CD4-positive, CD25-positive, alpha-beta regulatory T cell (primary cell): ENCODE measurements around the gene SATB1. TPM values are rescaled to one million over a fixed set of nuclear protein-coding genes. Genes with fewer than 3 reads are reported as not detected.
"Not testable (repeated sequence)": the region's sequence is repeated elsewhere in the genome, so short reads cannot be mapped to it uniquely, and the experiment has no call there.

ENCODE experiments used
- ATAC-seq, 2 donors: fragments of 150-1000 bp; cut with Tn5 transposase; one replicate each; pipeline ENCODE4 v1.10.0; 2021; ENCODE audit warnings: low read depth in 2 of 2, moderate number of reproducible peaks in 2 of 2, moderate library complexity in 1 of 2
- DNase-seq, 3 donors: peaks; one replicate each; pipeline versions ENCODE4 v3.0.0 to v3.0.0-alpha.2; 2012 to 2022; ENCODE audit warnings: mixed read lengths in 1 of 3
- H3K27ac ChIP-seq: one replicate; pipeline ENCODE4 v1.7.0; 2013; ENCODE audit warnings: mild to moderate bottlenecking, low read length; ENCODE audit not compliant: insufficient read depth, poor library complexity, severe bottlenecking
- H3K27me3 ChIP-seq: one replicate; pipeline ENCODE4 v1.7.0; 2013; ENCODE audit warnings: low read length; ENCODE audit not compliant: control insufficient read depth, insufficient read depth
- H3K36me3 ChIP-seq: one replicate; pipeline ENCODE4 v1.7.0; 2013; ENCODE audit warnings: mild to moderate bottlenecking, low read length, moderate library complexity; ENCODE audit not compliant: control insufficient read depth, insufficient read depth
- H3K4me1 ChIP-seq: 2 replicates; pipeline ENCODE4 v1.7.0; 2013; ENCODE audit warnings: mild to moderate bottlenecking, low read length; ENCODE audit not compliant: insufficient read depth, control insufficient read depth, poor library complexity, severe bottlenecking
- H3K4me3 ChIP-seq: one replicate; pipeline ENCODE4 v1.7.0; 2013; ENCODE audit warnings: low read depth, mild to moderate bottlenecking, low read length, moderate library complexity
- H3K9me3 ChIP-seq, 2 experiments: 1 replicate in 1 of 2; 2 replicates in 1 of 2; pipeline ENCODE4 v1.7.0; 2013; ENCODE audit warnings: low read length in 2 of 2, mild to moderate bottlenecking in 1 of 2, moderate library complexity in 1 of 2; ENCODE audit not compliant: control insufficient read depth in 2 of 2
- H3K27ac Mint-ChIP-seq, 3 donors: one replicate each; pipeline ENCODE4 v1.8.0; 2020 to 2022; ENCODE audit warnings: mild to moderate bottlenecking in 3 of 3, mixed read lengths in 3 of 3, moderate library complexity in 2 of 3
- H3K27me3 Mint-ChIP-seq: one replicate; pipeline ENCODE4 v1.8.0; 2022; ENCODE audit warnings: mild to moderate bottlenecking, mixed read lengths
- H3K36me3 Mint-ChIP-seq: one replicate; pipeline ENCODE4 v1.8.0; 2020; ENCODE audit warnings: mixed read lengths
- H3K4me1 Mint-ChIP-seq, 4 donors: one replicate each; pipeline ENCODE4 v1.8.0; 2020 to 2022; ENCODE audit warnings: mixed read lengths in 4 of 4, mild to moderate bottlenecking in 1 of 4
- H3K4me3 Mint-ChIP-seq, 4 donors: one replicate each; pipeline ENCODE4 v1.8.0; 2020 to 2022; ENCODE audit warnings: mild to moderate bottlenecking in 4 of 4, mixed read lengths in 4 of 4, moderate library complexity in 3 of 4
- H3K9me3 Mint-ChIP-seq, 7 donors: one replicate each; pipeline ENCODE4 v1.8.0; 2020 to 2022; ENCODE audit warnings: mixed read lengths in 7 of 7, mild to moderate bottlenecking in 3 of 7, moderate library complexity in 2 of 7
- polyA plus RNA-seq, 4 donors: library from polyadenylated mRNA; unstranded; fragments of 300-500 nt; fragmentation: Illumina TruSeq; gene quantifications; one replicate each; pipeline ENCODE4 v1.2.3, GENCODE V29; 2021
- total RNA-seq: library from RNA; stranded (reverse); gene quantifications from one replicate; pipeline ENCODE4 v1.2.3, GENCODE V29; 2022

Gene SATB1
- total and polyA plus RNA-seq, 5 donors from 2014 or later = 31.8 to 121 (median 72.1) TPM

DNA sequence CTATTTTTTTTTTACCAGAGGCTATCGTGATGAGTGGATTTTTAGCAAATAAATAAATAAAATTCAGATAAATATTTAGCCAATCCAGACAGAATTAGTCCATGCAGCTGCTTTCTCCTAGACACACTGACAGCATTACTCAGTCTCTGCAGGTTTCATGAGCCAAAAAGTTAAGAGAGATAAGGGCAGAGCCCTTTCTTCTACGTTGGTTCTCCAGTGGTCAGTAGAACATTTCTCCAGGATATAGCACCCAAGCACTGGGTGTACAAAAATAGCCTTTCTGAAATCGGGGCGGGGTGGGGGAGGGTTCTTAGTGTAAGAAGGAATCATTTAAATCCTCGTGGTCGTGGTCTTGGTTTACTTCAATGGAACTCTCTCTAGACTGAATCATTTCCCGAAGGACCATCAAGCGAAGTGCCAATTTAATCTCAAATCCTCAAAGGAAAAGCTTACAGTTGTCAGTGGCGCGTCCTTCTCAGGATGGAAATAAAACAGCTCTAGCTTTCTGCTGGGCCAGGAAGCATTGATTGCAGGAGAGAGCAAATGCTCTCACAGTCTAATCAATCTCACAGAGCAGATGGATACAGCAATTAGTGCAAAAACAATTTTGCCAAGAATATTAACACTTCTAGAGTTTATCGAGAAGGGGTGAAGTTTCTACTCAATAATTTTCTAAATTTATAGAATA is 86.2 kb downstream of the SATB1 start:
- H3K4me1 Mint-ChIP-seq = peaks cover 0 to 11% (median 0%) of the 10 kb centered on the region in 4 donors
- no peaks in the 10 kb centered on the region for H3K36me3 Mint-ChIP-seq
- H3K27ac Mint-ChIP-seq = no peak overlapping the region
- no peaks in the 10 kb centered on the region for H3K9me3 Mint-ChIP-seq
- DNase-seq (no peak), ATAC-seq (no peak)
- Histone ChIP-seq H3K27ac (no peak overlapping the region), H3K27me3 (peaks cover 4% of the 10 kb centered on the region), H3K4me1 (no peaks in the 10 kb centered on the region), H3K9me3 (no peaks in the 10 kb centered on the region), H3K36me3 (no peaks in the 10 kb centered on the region), H3K4me3 (no peak overlapping the region)
- H3K27me3 Mint-ChIP-seq = peaks cover 4% of the 10 kb centered on the region
- H3K4me3 Mint-ChIP-seq = no peak overlapping the region

DNA sequence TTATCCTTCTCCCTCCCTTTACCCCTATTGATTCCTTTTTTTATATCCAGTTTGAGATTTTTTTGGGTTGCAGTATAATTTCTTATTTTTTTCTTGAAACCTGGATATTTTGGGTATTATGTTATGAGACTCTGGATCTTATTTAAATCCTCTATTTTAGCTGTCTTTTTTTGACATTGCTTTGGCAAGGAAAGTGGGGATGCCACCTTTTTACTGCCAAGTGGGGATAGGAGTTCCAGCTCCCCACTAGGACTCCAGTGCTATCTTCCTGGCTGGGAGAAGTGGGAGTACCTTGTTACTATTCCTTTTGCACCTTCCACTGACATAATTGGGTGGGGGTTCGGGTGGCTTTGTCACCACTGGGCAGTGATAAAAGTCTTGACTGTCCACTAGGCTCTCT is 87.9 kb downstream of the SATB1 start:
- H3K9me3 ChIP-seq = no peaks in the 10 kb centered on the region
- Mint-ChIP-seq H3K4me3 (no peak overlapping the region), H3K36me3 (no peaks in the 10 kb centered on the region), H3K27me3 (peaks cover 4% of the 10 kb centered on the region), H3K4me1 (peaks cover 0 to 11% (median 0%) of the 10 kb centered on the region in 4 donors), H3K9me3 (peaks cover 0 to 3% (median 0%) of the 10 kb centered on the region in 7 donors), H3K27ac (no peak overlapping the region)
- no peak for ATAC-seq
- H3K27me3 ChIP-seq = peaks cover 4% of the 10 kb centered on the region
- no peak overlapping the region for H3K4me3 ChIP-seq
- H3K4me1 ChIP-seq = no peaks in the 10 kb centered on the region
- no peaks in the 10 kb centered on the region for H3K36me3 ChIP-seq
- no peak overlapping the region for H3K27ac ChIP-seq
- DNase-seq = no peak

DNA sequence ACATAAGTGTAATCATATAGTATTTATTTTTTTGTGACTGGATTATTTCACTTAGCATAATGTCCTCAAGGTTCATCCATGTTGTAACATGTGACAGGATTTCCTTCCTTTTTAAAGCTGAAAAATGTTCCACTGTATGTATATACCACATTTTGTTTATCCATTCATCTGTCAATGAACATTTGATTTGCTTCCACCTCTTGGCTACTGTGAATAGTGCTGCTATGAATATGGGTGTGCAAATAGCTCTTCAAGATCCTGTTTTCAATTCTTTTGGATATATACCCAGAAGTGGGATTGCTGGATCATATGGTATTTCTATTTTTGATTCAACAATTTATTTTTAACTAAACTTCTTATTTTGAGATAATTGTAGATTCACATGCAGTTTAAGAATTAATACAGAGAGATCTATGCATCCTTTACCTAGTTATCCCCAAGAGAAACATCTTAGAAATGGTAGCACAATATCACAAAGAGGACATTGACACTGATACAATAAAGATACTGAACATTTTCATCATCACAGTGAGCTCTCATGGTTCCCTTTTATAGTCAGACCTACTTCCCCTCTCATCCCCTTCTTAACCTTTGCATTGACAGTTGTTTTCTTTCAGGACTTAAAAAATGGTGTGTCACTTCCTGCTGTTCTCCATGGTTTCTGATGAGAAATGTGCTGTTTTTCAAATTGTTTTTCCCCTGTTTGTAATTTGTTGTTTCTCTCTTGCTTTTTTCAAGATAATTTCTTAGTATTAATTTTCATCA is 90.1 kb downstream of the SATB1 start:
- Mint-ChIP-seq H3K4me3 (no peak overlapping the region), H3K9me3 (peaks cover 0 to 3% (median 0%) of the 10 kb centered on the region in 7 donors), H3K4me1 (peaks cover 0 to 11% (median 0%) of the 10 kb centered on the region in 4 donors), H3K27ac (no peak overlapping the region), H3K27me3 (peaks cover 4% of the 10 kb centered on the region), H3K36me3 (no peaks in the 10 kb centered on the region)
- Histone ChIP-seq H3K4me3 (no peak overlapping the region), H3K27ac (no peak overlapping the region), H3K9me3 (no peaks in the 10 kb centered on the region), H3K27me3 (peaks cover 2% of the 10 kb centered on the region), H3K36me3 (no peaks in the 10 kb centered on the region), H3K4me1 (no peaks in the 10 kb centered on the region)
- ATAC-seq (no peak), DNase-seq (peak in 1 of 3 donors; percentile 29)

DNA sequence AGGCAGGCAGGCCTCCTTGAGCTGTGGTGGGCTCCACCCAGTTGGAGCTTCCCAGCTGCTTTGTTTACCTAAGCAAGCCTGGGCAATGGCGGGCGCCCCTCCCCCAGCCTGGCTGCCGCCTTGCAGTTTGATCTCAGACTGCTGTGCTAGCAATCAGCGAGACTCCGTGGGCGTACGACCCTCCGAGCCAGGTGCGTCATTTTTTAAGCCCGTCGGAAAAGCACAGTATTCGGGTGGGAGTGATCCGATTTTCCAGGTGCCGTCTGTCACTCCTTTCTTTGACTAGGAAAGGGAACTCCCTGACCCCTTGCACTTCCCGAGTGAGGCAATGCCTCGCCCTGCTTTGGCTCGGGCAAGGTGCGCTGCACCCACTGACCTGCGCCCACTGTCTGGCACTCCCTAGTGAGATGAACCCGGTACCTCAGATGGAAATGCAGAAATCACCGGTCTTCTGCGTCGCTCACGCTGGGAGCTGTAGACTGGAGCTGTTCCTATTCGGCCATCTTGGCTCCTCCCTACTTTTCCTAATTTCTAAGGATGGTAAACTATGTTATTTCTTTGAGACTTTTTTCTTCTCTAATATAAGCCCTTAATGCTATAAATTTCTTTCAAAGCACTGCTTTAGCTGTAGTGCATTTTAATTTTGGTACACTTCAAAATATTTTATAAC is 94.2 kb downstream of the SATB1 start:
- H3K4me3 ChIP-seq, ATAC-seq, H3K27me3 ChIP-seq, DNase-seq, H3K27ac ChIP-seq, H3K36me3 ChIP-seq, H3K9me3 ChIP-seq, H3K9me3 Mint-ChIP-seq, H3K4me1 ChIP-seq, H3K27me3 Mint-ChIP-seq, H3K4me3 Mint-ChIP-seq, H3K27ac Mint-ChIP-seq, H3K36me3 Mint-ChIP-seq: not testable (repeated sequence)
- peaks cover 0 to 11% (median 0%) of the 10 kb centered on the region in 4 donors for H3K4me1 Mint-ChIP-seq

DNA sequence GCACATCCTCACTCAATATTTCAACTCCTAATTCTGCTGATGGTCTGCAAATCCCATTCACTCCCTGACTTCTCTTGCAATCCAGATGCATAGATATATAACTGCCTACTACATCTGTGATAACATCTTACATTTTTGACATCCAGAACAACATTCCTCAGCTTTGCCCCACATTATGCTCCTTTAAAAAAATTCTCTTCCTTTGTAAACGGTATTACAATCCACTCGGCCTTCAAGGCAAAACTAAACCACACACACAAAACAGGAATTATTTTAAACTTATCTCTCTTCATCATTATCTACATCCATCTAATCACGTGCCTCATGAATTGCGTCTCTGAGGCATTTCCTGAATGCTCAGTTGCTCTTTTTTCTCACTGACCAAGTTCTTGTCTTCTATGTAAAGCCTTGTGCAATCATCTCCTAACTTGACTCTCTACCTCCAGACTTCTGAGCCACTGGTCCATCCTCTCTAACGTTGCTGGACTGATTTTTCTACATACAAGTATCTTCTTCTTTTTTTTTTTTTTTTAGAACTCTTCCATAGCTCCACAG is 117.0 kb downstream of the SATB1 start:
- Histone ChIP-seq H3K27me3 (no peaks in the 10 kb centered on the region), H3K9me3 (no peaks in the 10 kb centered on the region), H3K4me3 (no peak overlapping the region), H3K4me1 (no peaks in the 10 kb centered on the region), H3K36me3 (no peaks in the 10 kb centered on the region), H3K27ac (no peak overlapping the region)
- no peaks in the 10 kb centered on the region for H3K4me1 Mint-ChIP-seq
- H3K36me3 Mint-ChIP-seq = no peaks in the 10 kb centered on the region
- ATAC-seq = no peak
- H3K9me3 Mint-ChIP-seq = no peaks in the 10 kb centered on the region
- no peaks in the 10 kb centered on the region for H3K27me3 Mint-ChIP-seq
- DNase-seq = no peak
- H3K4me3 Mint-ChIP-seq = no peak overlapping the region
- no peak overlapping the region for H3K27ac Mint-ChIP-seq

DNA sequence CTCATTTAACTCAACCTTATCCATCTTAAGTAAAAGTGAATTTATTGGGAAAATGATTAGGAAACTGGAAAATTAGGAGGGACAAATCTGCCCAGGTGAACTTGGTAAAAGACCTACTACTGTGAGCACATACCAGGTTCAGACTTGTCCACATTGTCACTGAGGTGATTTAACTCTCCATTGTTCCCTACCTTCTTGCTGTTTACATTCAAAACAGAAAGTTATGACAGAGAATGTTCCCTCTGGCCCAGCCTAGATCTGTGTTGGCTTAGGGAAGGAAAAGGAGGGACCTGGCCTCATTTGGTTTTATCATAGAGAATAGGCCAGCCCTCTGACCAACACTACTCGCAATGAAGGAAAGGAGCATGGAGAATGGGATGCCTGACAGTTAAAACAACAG is 117.6 kb downstream of the SATB1 start:
- Histone ChIP-seq H3K36me3 (no peaks in the 10 kb centered on the region), H3K9me3 (no peaks in the 10 kb centered on the region), H3K4me1 (no peaks in the 10 kb centered on the region), H3K27me3 (no peaks in the 10 kb centered on the region), H3K4me3 (no peak overlapping the region), H3K27ac (no peak overlapping the region)
- ATAC-seq (no peak), DNase-seq (no peak)
- no peak overlapping the region for H3K27ac Mint-ChIP-seq
- no peak overlapping the region for H3K4me3 Mint-ChIP-seq
- H3K4me1 Mint-ChIP-seq = no peaks in the 10 kb centered on the region
- H3K27me3 Mint-ChIP-seq = no peaks in the 10 kb centered on the region
- no peaks in the 10 kb centered on the region for H3K9me3 Mint-ChIP-seq
- no peaks in the 10 kb centered on the region for H3K36me3 Mint-ChIP-seq

DNA sequence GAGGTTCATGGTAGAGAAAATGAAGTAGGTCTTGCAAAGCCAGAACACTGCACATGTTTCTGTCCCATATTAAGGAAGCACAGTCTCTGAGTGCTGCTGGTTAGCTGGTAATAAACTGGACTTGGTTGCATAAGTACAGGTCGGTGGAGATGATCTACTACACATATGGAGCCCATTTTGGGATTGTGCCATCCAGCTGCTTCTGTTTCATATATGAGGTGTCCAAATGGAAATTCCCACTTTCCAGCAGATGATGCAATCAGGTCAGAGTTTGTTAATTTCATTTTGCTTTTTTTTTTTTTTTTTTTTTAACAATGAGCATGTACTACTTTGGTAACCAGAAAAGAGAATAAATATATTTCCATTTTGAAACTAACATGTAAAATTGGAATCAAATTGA is 122.6 kb downstream of the SATB1 start:
- Histone ChIP-seq H3K27me3 (no peaks in the 10 kb centered on the region), H3K36me3 (no peaks in the 10 kb centered on the region), H3K4me3 (no peak overlapping the region), H3K27ac (no peak overlapping the region), H3K4me1 (no peaks in the 10 kb centered on the region), H3K9me3 (peaks cover 0 to 3% of the 10 kb centered on the region in 2 experiments)
- ATAC-seq (no peak), DNase-seq (no peak)
- peaks cover 0 to 5% (median 1%) of the 10 kb centered on the region in 7 donors for H3K9me3 Mint-ChIP-seq
- H3K4me1 Mint-ChIP-seq = no peaks in the 10 kb centered on the region
- no peak overlapping the region for H3K4me3 Mint-ChIP-seq
- H3K27ac Mint-ChIP-seq = no peak overlapping the region
- no peaks in the 10 kb centered on the region for H3K27me3 Mint-ChIP-seq
- H3K36me3 Mint-ChIP-seq = no peaks in the 10 kb centered on the region
